Activated CD4-positive, alpha-beta T cell treated with anti-CD3 and anti-CD28 coated beads for 48 hours (primary cell): ENCODE data around the gene CDADC1.
A peak's percentile ranks its signal among the peaks of the same experiment; 100 is the strongest.

Experiments used
- DNase-seq: peaks from one replicate; pipeline ENCODE4 v3.0.0-alpha.2; 2020

CDADC1 gene

DNA sequence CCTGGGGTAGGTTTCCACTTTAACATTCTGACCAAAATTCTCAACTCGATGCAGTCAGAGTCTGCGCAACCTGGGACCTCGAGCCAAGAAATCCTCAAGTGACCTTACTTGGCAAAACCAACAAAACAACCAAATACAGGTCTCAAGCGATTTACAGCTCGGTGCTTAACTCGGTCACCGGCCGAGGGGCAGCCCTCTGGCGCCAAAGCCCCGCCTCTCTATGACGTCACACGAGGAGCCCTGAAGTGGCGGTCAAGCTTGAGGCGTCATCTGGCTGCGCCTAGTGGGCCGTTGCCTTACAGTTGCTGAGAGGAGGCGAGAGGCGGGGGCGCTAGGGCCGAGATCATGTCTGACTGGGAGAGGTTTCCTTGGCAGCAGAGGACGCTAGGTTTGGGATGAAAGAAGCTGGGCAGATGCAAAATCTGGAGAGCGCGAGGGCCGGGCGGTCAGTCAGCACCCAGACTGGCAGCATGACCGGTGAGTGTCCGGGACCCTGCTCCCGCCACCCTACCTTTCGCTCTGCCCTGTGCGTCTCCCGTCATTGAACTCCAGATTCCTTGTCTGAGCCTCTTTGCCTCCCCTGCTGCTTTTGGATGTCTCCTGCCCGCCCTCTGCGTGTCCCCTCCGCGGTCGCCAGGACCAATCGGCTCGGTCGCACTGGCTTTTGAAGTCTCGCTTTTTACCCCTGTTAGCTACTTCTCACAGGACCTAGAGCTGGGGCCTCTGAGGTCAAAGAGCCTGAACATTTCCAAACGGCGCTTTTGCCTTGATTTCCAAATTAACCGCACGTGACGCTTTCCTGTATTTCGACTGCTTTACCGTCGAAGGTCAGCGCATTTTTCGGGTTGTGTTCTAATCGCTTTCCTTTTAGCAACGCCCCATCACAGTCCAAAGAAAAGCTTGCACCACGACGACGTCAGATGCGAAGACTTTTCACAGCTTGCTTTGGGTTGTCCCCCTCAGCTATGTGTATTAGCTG, at the start of gene CDADC1:
Gene CDADC1 (plus strand): TSS at position 283 of the 979 bp plus-strand sequence. CDS start 113 bp downstream, at position 396.
- peak; percentile 96 for DNase-seq

GRCh38 chr13:49206641-49207040, 41.1 kb upstream of the CDADC1 start:
- DNase-seq = no peak

- DNase-seq = no peak
These were observed 39.1 kb upstream of the CDADC1 start for GRCh38 chr13:49208619-49209018.

DNA sequence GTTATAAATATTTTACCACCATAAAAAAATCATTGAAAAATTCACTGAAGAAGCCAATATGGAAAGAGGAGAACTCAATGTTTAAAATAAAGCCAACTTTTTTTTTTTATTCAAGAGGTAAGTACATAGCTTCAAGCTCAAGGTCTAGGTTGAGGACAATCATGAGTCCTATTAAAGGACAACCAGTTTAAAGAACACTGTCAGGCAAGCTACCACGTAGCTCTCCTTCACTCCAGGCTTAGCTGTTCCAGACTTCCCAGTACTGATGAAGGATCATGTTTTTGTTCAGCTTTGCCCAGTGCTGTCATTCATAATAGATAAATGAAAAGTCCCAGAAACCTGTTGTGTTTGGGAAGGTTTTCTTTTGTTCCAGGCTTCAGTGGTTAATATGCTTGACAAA, 37.6 kb upstream of the CDADC1 start:
- no peak for DNase-seq

DNA sequence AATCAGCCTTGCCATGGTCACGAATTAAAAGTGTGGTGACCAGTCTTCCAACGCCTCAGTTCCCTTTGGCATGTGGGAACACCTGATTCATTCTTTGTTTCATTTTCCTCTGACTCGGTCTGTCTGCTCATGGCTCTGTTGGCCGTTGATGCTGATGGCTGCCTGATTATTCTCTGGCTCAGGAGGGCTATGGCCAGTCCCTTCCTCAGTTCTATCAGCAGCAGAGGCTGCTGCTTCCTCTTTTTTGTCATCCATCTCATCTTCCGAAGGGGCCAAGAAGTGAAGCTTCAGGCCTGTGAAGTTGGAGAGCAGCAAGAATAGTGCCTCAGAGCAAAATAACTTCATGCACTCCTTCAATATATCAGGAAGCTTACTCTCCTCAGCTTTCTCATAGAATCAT, 37.1 kb upstream of the CDADC1 start:
- DNase-seq = no peak

DNA sequence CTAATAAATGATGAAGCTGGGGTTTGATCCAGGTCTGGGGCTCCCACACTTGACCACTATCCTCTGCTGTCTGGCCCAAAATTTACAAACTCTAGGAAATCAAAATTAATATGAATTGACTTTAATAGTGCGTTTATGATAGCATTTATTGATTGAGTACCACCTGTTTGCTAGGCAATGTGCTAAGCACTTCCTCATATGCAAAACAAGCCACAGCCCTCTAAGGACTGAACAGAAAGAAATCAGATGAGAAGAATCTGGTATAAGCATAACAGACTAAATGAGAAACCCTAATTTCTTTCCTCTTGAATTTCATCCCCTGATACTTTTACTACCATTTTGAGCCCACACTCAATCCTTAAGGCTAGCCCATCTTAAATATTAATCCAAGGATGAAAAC, 34.2 kb upstream of the CDADC1 start:
- DNase-seq = no peak

DNA sequence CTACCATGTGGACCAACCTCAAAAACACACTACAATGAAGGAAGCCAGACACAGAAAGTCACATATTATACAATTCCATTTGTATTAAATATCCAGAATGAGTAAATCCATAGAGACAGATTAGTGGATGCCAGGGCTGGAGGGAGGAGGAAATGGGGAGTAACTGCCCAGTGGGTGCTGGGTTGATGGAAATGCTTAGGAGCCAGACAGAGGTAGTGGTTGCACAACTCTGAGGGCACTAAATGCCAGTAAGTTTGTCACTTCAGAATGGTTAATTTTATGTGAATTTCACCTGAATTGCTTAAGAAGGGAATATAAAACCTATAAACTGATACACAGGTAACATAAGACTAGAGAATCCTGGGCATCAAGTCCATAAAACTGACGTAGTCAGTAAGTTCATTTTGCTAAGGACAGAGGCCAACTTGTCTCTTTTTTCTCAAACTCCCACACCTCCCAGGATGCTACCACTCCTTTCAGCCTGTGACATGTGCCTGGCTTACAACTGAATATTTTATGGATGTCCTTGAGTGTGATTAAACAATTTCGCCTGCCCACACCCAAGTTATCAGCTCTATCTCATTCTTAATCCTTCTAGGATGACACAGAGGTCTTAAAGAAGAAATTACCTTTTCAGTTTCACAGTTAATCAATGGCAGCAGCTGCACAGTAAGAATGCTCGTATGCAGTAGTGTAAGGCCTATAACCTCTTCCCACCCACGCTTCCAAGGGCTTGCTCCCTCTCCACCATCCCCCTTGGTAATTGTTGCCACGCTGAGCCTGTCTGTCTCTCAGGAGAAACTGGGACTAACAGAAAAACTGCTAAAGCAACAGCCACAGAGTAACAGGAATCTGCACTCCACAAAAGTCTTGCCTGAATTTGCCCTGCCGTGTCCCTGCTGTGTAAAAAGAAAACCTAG, 33.5 kb upstream of the CDADC1 start:
- DNase-seq = no peak

DNA sequence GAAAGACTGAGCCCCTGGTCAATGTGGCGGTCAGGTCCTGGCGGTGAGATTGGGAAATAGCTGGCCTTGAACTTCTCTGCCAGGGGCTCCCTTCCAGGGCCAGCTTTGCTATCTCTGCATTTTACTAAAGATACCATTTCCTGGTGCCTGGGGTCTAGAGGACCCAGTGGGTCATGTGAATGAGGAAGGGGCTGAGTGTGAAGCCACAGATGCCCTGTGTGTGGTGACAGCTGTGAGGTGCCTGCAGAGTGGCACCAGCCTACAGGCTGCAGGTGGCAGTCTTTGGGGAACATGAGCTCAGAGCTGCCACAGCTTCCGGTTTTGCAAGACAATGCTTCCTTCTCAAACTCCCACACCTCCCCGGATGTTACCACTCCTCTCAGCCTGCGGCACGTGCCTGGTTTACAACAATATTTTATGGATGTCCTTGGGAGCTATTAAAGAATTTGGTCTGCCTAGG, 32.8 kb upstream of the CDADC1 start:
- peak; percentile 51 for DNase-seq

DNA sequence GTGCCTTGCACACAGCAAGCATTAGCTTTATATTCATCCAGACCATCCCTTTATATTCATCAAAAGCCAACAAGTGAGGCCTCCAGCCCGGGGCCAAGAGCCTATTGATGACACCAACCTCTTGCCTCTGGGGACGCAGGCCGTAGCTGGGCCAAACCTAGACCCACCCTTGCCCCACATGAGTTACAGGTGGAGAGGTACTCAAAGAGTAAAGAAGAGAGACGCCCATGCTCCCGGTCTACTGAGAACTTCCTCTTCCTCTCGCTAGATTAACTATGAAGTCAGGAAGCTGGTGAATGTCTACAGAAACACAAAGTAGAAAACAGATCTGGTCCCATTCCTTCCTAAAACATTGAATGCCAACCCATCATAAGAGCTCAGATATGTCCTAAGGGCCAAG, 31.4 kb upstream of the CDADC1 start:
- DNase-seq = no peak

- no peak for DNase-seq
These were observed 29.7 kb upstream of the CDADC1 start for GRCh38 chr13:49217962-49218492.

GRCh38 chr13:49218493-49219051, 29.2 kb upstream of the CDADC1 start:
- no peak for DNase-seq

- no peak for DNase-seq
These were observed 28.1 kb upstream of the CDADC1 start for GRCh38 chr13:49219647-49220035.

GRCh38 chr13:49220036-49220855, 27.5 kb upstream of the CDADC1 start, which contains the start of gene MLNR:
TSS of gene MLNR (plus strand) at chr13:49220338. CDS start at chr13:49220338, 0 bp downstream.
- peak; percentile 65 for DNase-seq

DNA sequence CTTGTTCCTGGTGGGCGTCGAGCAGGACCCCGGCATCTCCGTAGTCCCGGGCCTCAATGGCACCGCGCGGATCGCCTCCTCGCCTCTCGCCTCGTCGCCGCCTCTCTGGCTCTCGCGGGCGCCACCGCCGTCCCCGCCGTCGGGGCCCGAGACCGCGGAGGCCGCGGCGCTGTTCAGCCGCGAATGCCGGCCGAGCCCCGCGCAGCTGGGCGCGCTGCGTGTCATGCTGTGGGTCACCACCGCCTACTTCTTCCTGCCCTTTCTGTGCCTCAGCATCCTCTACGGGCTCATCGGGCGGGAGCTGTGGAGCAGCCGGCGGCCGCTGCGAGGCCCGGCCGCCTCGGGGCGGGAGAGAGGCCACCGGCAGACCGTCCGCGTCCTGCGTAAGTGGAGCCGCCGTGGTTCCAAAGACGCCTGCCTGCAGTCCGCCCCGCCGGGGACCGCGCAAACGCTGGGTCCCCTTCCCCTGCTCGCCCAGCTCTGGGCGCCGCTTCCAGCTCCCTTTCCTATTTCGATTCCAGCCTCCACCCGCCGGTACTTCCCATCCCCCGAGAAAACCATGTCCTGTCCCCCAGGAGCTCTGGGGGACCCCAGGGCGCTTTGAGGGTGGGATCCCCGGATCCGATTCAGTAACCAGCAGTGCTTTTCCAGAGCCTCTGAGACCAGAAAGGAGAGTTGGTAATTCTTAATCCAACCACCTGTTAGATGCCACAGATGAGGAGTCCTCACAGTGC, 26.7 kb upstream of the CDADC1 start:
- DNase-seq = peak; percentile 26

- no peak for DNase-seq
These were observed 26.1 kb upstream of the CDADC1 start for GRCh38 chr13:49221590-49221965.

DNA sequence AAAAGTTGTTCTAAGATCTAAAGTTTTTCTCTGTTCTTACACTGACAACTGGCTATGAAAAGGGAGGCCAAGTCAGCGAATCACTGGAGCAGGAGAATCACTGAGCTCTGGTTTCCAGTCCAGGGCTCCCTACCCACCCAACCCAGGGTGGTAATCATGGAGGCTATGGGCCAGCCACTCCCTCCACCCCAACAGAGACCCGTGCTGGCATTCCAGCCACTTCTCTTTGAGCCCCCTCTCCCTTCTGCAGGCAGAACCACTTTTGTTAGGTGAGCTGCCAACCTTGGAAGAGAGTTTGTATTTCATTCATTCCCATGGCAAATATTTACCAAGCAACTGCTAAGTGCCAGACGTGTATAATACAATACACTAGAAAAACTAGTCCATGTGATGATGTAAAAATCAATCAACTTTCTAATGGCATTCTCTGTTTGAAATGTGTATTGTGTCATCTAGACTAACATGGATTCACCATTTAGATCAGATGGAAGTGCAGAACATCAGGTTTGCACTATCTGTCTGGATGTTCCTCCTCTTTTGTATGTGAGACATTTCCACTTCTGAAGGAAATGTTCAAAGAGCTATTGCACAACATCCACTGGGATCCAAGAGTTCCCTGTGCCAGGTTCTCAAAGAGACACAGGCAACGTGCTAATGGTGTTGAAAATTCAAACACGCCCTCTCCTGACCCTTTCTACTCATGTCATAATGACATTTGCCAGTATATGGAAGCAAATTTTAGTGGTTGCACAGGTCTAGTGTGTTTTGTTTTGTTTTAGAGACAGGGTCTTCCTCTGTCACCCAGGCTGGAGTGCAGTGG, 22.3 kb upstream of the CDADC1 start:
- no peak for DNase-seq

DNA sequence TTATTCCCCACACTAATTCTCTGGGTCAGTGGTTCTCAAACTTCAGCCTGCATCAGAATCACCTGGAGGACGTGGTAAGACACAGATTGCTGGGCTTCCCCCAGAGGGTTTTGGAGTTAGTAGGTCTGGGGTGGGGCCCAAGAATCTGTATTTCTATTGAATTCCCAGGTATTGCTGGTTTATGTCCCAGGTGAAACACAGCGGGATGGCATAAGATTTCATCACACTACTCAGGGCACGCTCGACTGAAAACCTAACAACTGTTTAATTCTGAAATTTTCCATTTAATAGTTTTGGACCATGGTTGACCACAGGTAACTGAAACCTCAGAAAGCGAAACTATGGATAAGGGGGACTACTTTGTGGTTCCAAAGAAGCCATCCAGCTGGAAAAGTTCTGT, 21.1 kb upstream of the CDADC1 start:
- no peak for DNase-seq

GRCh38 chr13:49234741-49235140, 13.0 kb upstream of the CDADC1 start:
- DNase-seq = no peak

DNA sequence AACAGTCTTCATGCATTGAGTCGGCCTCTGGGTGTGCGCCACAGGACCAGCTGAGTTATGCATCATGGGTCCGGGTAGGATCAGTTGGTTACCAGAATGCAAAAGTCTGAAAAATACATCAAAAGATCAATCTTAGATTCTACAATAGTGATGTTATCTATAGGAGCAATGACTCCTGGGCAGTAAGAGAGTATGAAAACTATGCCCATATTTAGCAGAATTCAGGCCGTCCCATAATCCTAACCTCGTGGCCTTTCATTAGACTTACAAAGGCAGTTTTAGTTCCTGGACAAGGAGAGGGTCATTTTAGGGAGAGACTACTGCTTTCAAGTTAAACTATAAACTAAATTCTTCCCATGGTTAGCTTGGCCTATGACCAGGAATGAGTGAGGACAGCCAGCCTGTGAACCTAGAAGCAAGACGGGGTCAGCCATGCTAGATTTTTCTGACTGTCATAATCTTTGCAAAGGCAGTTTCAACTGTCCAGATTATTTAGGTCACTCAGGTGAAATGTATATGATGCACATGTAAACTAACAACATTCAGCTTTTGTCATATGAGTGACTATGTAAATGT, 11.8 kb upstream of the CDADC1 start:
- no peak for DNase-seq

DNA sequence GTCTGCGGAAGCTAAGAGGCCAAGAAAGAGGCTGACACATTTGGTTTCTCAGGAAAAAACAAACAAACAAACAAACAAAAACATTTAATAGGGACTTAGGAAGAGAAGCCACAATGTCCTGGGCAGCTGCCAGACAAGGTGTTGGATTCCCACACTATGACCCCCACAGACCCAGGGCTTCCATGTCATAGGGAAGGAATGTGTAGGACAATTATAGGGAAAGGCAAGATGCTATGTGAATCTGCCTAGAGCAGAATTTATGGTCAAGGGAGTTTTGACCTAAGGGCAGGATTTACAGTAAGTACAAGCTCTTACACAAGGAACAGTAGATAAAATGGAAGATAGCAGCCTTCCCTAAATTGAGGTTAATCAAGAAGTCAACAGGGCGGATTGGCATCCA, 9.1 kb upstream of the CDADC1 start:
- no peak for DNase-seq
